NCI-H2029 (cell line): Measurements from ENCODE around the gene EPHB1.
"Not testable (repeated sequence)": the region's sequence is repeated elsewhere in the genome, so short reads cannot be mapped to it uniquely, and the experiment has no call there.

Experiments
- DNase-seq: peaks from one replicate; lab custom pipeline; 2025; lab: John Stamatoyannopoulos, UW

The EPHB1 gene

DNA sequence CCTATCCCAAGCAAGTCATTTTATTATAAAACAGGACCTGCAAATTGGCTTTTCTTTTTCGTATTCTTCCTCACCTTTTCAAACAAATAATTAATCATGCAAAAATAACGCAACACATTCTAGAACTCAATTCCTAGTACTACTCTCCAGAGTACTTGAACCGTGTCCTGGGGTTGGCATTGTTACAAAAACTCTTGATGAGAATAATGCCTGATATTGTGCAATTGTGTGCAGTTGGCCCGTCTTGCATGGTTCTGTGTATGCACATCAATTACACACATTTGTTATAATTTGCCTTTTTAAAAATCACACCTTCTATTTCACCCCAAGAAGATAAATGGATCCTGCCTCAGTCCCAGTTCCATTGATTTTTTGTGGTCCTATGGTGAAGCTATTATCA lies 205.4 kb downstream of the EPHB1 start:
- no peak for DNase-seq

DNA sequence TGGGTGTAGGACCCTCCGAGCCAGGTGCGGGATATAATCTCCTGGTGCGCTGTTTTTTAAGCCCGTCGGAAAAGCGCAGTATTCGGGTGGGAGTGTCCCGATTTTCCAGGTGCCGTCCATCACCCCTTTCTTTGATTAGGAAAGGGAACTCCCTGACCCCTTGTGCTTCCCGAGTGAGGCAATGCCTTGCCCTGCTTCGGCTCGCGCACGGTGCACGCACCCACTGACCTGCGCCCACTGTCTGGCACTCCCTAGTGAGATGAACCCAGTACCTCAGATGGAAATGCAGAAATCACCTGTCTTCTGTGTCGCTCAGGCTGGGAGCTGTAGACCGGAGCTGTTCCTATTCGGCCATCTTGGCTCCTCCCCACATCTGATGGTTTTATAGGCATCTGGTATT lies 210.6 kb downstream of the EPHB1 start:
- DNase-seq = not testable (repeated sequence)

DNA sequence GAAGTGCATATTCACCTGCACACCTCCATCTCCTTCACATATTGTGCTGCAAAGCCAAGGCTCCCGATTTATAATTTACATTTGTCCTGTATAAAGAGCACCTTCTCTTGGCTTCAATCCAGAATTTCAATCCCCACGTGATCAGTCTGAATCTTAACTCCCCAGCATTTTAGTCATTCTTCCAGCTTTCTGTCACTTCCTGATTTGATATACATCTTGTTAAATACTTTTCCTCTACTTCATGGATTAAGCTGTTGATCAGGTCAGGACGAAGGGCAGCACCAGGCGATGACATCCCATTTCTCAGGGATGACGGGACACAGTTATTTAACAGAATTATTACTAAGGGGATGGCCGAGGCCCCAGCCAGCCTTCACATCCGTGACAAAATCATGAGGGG lies 212.5 kb downstream of the EPHB1 start:
- DNase-seq = no peak

- no peak for DNase-seq
These were observed 213.3 kb downstream of the EPHB1 start for GRCh38 chr3:135008326-135008725.

GRCh38 chr3:135009014-135009413 lies 214.0 kb downstream of the EPHB1 start:
- DNase-seq = no peak

- peak; percentile 38 for DNase-seq
These were observed 217.0 kb downstream of the EPHB1 start for GRCh38 chr3:135012101-135012500.

GRCh38 chr3:135013206-135013605 lies 218.1 kb downstream of the EPHB1 start:
- DNase-seq = no peak

GRCh38 chr3:135014566-135014965 lies 219.5 kb downstream of the EPHB1 start:
- no peak for DNase-seq

- DNase-seq = peak; percentile 84
These were observed 222.2 kb downstream of the EPHB1 start for GRCh38 chr3:135017003-135017893.

DNA sequence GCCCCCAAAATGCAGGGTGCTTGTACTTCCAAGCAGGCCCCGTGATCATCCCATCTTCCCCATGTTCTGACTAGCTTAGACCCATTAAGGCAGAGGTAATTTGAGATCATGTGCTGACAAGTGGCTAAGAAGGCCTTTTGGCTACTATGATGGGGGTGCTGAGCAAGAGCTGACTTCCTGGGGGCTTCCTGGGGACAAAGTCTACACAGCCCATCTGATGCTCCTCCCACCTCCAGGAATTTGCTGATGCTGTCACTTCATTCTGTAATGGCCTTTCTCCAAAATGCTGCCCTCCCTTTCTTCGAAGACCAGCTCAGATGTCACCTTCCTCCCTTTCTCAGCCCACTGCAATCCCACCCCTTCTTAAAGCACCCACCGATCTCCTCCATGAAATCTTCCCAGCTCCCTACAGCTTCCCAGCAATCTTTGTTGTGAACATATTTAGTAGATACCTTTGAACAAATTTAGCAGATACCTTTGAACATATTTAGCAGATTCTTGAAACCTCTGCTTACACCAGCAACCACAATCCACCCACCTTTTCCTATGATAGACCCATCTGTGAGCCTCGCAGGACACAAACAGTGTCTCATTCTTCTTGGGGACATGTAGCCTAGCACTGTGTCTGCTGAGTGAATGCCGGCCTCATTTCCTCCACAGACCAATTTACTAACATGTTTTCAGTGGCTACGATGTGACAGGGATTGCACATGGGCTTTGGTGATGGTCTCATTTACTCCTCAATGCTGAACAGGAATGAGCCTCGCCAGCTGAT lies 223.3 kb downstream of the EPHB1 start:
- DNase-seq = no peak

DNA sequence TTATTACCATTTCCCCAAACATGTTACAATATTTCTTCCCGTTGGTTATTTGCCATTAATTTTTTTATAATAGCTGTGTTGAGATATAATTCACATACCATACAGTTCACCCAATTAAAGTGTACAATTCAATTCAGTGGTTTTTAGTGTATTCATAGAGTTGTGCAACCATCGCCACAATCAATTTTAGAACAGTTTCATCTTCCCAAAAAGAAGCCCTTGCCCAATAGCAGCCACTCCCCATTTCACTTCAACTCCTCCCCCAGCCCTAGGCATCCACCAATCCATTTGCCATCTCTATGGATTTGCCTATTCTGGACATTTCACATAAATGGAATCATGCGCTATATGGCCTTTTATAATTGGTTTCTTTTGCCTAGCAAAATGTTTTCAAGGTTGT lies 225.1 kb downstream of the EPHB1 start:
- DNase-seq = no peak

- DNase-seq = no peak
These were observed 229.1 kb downstream of the EPHB1 start for GRCh38 chr3:135023996-135024658.

DNA sequence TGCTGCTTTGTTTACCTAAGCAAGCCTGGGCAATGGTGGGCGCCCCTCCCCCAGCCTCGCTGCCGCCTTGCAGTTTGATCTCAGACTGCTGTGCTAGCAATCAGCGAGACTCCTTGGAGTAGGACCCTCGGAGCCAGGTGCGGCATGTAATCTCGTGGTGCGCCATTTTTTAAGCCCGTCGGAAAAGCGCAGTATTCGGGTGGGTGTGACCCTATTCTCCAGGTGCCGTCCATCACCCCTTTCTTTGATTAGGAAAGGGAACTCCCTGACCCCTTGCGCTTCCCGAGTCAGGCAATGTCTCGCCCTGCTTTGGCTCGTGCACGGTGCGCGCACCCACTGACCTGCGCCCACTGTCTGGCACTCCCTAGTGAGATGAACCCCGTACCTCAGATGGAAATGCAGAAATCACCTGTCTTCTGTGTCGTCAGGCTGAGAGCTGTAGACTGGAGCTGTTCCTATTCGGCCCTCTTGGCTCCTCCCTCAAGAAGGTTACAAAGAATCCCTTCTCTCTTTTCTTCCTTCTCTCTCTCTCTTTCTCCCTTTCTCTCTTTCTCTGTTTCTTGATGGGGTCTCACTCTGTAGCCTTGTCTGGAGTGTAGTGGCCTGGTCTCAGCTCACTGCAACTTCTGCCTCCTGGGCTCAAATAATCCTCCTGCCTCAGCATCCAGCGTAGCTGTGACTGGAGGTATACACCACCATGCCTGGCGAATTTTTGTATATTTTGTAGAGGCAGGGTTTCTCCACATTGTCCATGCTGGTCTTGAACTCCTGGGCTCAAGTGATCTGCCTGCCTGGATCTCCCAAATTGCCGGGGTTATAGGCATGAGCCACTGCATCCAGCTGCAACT lies 235.9 kb downstream of the EPHB1 start:
- DNase-seq = not testable (repeated sequence)

- no peak for DNase-seq
These were observed 238.7 kb downstream of the EPHB1 start for GRCh38 chr3:135033737-135034136.

GRCh38 chr3:135034291-135034768 lies 239.3 kb downstream of the EPHB1 start:
- DNase-seq = peak; percentile 72

DNA sequence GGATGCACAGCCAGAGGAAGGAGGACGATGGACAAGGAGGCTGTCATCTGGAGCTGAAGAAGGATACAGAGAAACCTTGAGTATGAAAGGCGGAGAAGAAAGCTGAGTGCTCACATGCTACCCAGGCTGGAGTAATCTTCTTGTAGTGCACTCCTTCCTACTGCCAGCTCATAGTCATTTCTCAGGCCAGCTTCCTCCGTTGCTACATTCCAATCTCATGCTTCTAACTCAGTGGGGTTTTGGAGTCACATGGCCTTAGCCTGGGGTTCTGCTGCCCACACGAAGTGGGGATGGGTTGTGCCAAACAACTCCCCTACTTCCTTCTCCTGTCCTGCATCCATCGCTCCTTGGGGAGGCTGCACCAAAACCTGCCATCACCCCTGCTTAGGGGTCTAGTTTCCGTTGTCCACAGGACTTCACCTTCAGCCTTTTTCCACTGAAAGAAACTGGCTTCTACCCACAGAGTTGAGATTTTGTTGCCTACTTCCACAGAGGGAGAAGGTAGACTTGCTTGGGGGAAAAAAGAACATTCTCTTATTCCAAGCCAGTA lies 239.9 kb downstream of the EPHB1 start:
- DNase-seq = no peak

GRCh38 chr3:135038186-135038585 lies 243.1 kb downstream of the EPHB1 start:
- no peak for DNase-seq

- not testable (repeated sequence) for DNase-seq
These were observed 244.5 kb downstream of the EPHB1 start for GRCh38 chr3:135039536-135039935.

- DNase-seq = no peak
These were observed 245.5 kb downstream of the EPHB1 start for GRCh38 chr3:135040321-135041240.

GRCh38 chr3:135041601-135042000 lies 246.5 kb downstream of the EPHB1 start:
- no peak for DNase-seq
